Stimulated activated CD4-positive, alpha-beta T cell treated with anti-CD3 and anti-CD28 coated beads, Interleukin-12 subunit alpha, Interleukin-12 subunit beta, amount 100 ng/mL, for 4 hours (primary cell): ENCODE measurements around the gene PTGES2.
A peak's percentile ranks its signal among the peaks of the same experiment; 100 is the strongest.

Experiments used
- DNase-seq: peaks from one replicate; pipeline ENCODE4 v3.0.0-alpha.2; 2020

The PTGES2 gene

DNA sequence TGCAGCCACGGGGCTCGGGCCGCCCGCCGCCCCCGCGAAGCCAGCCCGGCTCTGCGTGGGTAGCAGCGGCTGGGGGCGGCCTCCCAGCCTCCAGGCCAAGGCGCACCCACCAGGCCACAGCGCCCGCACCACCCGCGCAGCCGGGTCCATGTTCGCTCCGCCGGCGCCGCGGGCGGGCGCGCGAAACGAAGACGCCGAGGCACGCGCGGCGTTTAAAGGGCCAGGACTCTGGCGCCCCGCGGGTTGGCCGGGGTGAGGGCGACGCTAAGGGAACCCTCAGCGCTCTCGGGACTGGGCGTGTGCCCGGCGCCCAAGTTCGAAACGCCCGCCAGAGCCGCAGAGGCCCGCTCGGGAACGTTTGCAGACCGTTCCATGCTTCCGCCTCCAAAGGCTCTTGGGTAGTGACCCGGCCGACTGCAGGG, at the start of gene PTGES2:
Gene PTGES2 (minus strand): TSS at position 162 of the 422 bp plus-strand sequence. CDS start 12 bp downstream, at position 150.
- peak; percentile 76 for DNase-seq

DNA sequence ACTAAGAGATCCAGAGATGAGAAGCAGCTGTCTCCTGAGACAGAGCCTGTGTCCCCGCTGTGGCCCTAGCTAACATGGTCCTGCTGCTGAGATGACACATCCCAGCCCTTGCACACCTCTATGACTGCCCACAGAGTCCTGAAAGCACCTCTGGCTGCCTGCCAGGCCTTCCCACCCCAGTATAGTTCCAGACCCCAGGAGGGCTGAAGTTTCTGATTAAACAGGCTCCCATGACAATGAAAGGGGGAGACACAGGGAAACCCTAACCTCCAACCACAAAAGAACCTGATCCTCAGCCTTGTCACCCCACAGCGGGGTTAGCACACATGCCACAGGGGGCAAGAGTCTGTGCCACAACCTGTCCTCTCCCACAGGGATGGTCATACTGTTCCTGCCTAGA, 48.2 kb upstream of the PTGES2 start:
- DNase-seq: no peak

DNA sequence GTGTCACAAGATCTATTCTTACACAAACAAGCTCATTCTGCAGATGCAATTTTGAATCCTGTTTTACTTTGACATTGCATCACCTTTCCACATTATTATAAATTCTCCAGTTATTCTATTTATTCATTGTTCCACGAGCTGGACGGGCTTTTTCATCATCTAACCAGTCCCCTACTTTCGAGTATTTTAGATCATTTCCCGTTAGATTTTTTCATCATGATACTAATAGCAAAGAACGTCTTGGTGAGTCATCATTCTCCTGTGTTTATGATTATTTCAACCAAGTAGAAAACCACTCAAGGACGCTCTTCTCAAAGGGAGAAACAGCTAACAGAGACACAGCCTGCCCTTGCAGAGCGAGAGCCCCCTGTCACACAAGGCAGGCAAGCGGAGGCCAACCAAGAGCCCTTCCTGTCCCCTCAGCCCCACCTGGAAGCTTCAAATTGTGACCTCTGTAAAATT, 47.6 kb upstream of the PTGES2 start:
- DNase-seq: no peak

DNA sequence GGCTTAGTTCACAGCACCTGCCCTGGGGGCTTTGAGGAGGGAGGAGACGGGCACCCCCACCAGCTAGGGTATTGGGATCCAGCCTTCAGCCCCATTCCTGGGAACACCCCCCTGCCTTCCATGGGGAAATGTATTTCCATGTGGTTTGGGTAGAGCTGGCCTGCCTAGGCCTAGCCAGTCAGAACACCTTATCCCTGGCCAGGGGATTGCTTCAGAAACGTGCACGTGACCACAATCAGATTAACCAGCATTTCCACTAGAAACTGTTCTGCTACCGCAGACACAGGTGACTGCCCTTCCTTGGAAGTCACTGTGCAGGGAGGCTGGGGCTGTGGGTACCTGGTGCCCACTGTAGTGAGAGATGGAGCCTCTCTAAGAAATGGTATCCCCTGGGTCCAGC, 46.5 kb upstream of the PTGES2 start:
- no peak for DNase-seq

DNA sequence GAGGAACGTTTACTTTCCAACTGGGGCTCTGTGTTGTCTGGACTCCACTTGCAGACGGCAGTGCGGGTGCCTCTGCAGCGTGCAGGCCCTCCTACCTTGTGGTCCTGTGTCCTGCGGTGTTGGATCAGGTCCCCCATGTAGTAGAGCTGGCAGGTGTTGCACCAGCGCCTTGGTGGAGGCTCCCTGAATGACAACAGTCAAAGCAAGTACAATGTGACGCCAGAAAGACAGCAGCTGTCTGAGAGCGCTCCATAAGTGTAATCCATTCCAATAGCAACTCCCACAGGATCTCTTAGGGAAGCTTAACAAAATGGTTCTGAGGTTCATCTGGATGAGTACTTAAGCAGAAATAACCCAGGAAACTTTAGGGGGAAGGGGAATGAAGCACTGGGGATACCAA, 42.4 kb upstream of the PTGES2 start:
- DNase-seq: no peak

DNA sequence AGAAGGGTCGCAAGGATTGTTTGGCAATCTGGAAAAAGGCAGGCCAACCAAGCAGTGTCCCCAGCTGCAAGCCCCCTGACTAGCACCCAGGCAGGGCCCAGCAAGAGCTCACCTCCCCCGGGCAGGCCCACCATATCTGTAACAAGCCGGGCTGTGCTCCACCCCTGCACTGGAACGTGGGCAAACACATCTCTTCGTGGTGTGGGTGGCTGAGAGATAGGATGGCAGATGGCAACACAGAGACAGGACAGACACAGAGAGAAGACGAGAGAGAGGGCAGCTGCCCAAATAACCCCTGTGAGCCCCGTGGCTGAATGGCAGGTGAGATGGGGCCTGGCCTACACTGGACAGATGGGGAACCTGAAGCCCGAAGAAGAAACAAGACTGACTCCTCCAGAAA, 42.0 kb upstream of the PTGES2 start:
- no peak for DNase-seq

DNA sequence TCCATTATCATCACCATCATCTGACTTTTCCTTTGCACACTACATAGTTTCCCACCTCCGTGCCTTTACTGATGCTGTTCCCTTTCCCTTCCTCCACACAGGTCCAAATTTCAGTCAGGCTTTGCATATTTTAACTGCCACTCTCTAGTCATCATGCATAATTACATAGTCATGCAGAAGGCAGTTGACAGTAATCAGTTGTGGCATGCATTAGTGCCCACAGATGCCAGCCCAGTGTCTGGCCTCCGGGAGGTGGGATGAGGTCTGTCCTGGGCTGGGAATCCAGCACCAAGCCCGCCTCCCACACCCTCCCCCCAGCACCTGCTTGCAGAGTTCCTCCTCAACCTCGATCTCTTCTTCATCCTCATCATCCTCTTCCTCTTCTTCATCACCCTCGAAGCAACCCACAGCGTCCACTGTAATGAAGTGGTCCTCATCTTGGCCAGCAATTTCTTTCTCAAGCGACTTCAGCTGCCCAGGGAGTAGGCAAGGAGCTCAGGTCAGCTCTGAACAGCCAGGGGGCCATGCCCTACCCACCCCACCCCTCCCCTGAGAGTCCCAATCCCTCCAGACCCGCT, 41.3 kb upstream of the PTGES2 start:
- no peak for DNase-seq

DNA sequence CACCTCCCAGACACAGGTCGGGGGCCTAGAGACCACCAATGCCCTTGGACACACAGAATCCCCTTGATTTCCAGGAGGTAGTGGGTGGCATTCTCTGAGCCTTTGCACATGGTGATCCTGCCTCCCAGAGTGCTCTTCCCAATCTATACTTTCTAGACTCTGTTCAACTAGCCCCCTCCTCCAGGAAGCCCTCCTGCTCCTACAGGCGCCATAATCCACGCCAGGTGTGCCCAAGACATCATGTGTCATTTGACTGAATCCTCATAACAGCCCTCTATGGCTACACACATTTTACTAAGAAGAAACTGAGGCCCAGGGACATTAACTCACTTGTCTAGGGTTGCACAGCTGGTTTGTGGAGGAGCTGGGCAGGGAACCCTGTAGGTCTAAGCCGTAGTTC, 39.7 kb upstream of the PTGES2 start:
- no peak for DNase-seq

DNA sequence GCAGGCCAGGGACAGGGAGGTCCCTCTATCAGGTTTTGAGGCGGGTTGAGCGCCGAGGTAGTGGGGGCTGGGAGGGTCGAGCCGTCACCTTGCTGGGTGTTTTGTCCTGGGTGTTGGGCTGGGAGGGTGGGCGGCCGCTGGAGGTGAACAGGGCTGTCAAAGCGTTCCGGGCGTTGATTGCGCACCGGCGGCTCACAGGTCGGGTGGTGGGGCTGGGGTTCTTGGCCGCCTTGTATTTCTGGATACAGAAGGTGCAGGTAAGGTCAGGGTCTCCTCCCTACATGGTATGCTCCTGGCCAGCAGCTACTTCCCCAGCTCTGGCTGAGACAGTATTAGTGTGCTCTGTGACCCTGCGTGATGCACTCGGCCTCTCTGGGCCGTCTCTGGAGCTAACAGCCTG, 38.6 kb upstream of the PTGES2 start:
- no peak for DNase-seq

DNA sequence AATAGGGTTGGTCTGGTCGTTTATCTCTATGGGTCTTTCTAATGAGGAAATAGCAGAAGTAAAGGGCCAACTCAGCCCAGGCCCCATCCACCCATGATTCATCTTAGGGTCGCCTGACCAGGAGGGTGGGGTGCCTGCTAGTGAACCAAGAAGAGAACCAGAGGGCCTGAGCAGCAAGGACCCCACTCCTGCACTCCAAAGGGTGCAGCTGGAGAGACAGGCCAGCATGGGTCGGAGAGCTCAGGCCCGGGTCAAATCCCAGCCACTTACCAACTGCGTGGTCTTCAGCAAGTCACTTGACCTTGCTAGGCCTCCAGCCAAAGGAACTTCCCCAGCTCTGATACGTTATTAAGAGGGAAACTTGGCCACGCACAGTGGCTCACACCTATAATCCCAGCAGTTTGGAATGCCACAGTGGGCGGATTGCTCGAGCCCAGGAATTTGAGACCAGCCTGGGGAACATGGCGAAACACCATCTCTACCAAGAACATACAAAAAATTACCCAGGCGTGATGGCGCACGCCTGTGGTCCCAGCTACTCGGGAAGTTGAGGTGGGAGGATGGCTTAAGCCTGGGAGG, 36.9 kb upstream of the PTGES2 start:
- no peak for DNase-seq

DNA sequence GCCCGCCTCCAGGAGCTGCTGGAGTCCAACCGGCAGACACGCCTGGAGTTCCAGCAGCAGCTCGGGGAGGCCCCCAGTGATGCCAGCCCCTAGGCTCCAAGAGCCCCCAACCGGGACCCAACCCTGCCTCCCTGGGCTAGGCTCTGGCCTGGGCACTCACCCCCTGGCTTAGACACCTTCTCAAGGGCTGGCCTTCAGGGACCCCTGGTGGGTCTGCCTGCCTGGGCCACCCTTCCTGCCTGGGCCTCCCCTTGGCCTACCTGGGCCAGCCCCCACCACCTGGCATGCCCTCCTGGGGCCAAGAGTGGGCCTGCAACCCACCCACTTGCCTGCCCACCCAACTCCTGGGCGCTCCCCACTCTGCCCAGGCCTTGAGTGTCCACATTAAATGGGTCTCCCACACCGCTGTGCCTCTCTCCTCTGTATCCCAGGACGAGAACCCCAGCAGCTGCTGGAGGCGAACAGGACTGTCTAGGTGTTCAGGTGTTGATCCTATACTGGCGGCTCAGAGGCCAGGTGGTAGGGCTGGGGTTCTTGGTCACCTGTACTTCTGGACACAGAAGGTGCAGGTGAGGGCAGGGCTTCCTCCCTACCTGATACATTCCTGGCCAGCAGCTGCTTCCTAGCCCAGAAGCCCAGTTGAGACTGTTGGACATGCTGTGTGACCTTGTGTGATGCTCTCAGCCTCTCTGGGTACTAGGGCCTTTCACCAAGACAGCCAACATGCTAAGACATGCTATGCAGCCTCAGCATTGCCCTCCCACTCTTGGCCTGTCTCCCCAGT, 36.2 kb upstream of the PTGES2 start:
- no peak for DNase-seq

DNA sequence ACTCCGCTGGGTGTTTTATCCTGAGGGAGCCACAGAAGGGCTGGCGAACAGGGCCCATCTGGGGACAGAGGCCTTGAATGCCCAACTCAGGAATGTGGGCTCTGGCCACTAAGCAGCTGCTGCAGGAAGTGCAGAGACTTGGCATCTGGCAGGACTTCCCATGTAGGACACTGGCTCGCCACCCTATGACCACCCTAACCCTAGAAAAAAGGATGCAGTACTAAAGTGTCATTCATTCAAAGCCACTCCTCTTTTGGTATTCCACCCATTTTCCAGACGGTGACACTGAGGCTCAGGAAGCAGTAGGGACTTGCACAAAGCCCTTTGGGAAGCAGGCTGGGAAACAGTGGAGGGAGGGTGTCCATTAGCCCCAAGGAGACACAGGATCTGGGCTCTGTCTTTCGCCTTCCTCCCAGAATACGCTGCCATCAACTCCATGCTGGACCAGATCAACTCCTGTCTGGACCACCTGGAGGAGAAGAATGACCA, 35.5 kb upstream of the PTGES2 start:
- no peak for DNase-seq

DNA sequence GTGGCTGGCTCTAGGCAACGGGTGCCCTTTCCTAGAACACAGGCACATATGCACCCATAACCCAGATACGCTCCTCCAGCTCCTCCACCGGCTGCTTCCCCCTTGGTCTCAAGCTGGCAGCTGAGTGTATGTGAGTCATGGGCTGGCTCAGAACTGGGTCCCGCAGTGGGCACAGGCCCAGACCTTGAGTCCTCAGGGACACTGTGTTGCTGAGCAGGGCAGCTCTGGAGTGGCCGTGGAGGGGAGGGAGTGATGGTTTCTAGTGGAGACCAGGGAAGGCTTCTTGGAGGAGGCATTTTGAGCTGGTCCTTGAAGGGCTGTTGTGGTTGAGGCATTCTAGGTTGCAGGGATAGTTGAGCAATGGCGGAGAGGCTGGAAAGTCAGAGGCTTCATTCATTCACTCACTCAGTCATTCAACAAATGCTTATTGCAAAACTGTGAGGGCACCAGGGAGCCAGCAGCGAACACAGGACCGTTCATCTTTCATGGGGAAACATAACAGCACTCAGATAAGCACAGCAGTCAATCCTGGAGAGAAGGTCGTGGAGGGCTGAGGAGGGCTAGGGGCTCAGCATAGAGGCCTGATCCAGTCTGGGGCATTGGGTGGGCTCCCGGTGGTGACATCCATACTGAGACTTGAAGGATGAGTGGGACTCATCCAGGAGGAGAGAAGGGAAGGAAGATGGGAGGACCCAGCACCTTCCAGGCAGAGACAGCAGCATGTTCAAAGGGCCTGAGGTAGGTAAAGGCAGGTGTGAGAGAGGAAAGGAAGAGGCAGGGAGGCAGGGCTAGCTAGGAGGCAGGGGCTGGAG, 34.9 kb upstream of the PTGES2 start:
- no peak for DNase-seq

DNA sequence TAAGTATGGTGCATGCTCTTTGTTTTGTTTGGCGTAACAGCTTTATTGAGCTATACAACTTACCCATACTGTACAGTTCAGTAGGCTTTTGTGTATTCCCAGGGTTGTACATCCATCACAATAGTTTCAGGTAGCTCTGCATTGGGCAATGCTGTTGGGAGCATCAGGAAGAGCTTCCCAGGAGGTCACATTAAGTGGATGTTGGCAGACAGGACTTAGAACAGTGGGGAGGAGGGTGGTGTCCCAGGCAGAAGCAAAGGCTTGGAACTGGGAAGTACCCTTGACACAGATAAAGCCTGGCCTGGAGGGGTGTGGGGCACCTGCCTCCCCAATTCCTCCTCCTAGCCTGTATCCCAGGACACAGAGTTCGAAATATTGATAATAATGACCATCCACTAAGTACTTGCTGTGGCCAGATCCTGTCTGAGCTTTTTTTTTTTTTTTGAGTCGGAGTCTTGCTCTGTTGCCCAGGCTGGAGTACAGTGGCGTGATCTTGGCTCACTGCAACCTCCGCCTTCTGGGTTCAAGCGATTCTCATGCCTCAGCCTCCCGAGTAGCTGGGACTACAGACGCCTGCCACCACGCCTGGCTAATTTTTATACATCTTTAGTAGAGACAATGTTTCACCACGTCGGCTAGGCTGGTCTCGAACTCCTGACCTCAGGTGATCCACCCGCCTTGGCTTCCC, 33.8 kb upstream of the PTGES2 start:
- no peak for DNase-seq

DNA sequence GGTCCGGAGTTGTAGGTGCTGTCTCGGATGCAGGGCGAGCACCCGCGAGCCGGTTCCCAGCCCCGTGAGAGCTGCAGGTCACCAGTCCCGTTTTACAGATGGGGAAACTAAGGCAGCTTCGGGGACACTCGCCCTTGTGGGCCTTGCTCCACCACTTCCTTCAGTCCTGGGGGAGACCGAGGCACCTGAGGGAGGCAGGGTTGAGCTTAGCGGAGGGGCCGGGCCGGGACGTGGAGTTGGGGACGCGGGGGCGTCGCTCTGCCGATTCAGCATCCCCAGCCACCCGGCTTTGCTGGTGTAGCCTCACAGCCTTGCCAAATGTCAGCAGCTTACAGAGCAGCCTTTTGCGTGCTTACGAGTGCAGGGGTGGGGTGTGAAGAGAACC, 33.1 kb upstream of the PTGES2 start:
- DNase-seq: peak; percentile 57

DNA sequence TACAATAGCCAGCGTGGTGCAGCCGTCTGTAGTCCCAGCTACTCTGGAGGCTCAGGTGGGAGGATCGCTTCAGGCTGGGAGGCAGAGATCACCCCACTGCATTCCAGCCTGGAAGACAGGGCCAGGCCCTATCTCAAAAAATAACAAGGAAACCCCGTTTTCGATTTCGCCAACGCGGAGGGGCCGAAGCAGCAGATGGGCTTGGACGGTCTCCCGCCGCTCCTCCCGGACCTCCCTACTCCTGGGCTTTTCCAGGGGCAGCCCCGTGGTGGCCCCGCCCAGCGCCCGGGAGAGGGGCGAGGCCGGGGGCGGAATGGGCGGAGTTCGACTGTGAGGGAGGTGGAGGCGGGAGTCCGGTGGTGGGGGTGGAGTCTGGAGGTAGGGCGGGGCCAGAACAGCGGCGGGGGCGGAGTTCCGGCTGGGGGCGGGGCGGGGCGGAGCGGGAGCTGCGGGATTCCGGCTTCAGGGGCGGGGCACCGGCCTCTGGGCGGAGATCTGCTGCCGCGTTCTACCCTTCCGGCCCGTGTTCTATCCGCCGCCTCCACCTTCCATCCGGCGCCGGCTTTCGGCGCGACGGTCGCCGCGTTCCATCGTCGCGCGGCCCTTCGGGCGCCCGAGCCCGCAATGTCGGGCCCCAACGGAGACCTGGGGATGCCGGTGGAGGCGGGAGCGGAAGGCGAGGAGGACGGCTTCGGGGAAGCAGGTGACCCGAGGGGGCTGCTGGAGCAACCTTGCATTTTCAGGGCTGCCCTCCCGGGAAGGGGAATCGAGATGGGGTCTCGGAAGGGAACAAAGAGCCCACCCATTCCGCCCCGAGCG, 32.5 kb upstream of the PTGES2 start, which contains the start of gene BBLN:
Gene BBLN (plus strand): TSS at position 482 of the 819 bp plus-strand sequence. CDS start 143 bp downstream, at position 625.
- peak; percentile 96 for DNase-seq

DNA sequence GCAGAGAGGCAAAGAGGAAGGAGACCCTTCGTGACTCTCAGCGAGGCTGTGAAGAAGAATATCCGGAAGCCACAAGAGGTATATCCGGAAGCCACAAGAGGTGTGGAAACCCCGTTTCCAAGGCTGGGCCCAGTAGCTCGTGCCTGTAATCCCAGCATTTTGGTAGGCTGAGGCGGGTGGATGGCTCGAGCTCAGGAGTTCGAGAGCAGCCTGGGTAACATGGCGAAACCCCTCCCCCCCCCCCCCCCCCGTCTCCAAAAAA, 31.9 kb upstream of the PTGES2 start:
- peak; percentile 16 for DNase-seq

DNA sequence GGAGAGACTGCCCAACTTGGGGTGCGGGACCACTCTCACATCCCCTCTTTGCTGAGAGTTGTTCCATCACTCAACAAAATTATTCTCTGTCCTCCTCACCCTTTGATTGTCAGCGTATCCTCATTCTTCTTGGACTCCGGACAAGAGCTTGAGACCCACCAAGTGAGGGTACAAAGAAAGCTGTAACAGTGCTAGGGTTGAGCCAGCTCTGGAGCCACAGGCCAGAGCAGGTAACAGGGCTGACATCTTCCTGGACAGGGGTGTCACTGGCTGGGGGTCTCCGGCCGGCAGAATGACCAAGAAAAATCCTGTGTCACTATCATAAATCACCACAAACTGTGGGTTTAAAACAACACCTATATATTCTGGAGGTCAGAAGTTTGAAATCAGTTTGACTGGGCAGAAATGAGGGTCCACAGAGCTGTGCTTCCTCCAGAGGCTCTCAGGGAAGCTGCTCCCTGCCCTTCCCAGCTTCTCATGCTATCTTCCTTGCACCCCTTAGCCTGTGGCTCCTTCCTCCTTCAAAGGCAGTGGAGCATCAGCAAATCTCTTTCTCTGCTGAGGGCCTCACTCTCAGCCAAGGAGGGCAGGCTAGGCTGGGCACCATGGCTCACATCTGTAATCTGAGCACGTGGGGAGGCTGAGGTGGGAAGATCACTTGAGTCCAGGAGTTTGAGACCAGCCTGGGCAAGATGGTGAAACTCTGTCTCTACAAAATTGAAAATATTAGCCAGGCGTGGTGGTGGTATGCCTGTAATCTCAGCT, 28.4 kb upstream of the PTGES2 start:
- DNase-seq: no peak

DNA sequence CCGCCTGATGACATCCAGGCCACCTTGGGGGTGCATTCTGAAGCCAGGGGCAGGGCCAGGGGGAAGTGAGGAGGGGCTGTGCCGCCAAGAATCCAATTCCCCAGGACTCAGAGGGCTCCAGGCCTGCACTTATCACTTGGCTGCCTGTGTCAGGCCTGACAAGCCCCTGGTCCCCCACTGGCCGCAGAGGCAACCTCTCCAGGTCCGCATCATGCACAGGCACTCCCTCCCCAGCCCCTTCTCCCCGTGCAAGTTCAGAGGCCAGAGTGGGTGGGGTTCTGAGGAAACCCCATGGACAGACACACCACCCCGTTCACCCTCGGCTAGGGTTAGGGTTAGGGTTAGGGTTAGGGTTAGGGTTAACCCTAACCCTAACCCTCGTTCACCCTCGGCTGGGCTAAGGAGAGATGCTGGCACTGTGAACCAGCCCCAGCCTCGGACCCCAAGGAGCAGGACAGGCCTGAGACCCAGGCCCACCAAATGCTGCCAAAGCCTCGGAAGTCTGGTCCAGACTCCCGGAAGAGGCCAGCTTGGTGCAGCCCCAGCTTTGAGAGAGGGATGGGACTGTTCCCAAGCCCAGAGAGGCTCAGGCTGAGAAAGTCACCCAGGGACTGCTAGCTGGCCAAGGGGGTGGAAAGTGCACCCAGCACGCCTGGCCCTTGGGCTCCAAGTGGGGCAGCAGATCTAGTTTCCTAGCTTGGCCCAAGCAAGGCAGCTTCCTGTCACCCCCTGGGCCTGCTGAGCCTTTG, 26.6 kb upstream of the PTGES2 start:
- DNase-seq: no peak
